ENCODE data around the gene PNKD. TPM values are rescaled to one million over a fixed set of nuclear protein-coding genes. Genes with fewer than 3 reads are reported as not detected.
A peak's percentile ranks its signal among the peaks of the same experiment; 100 is the strongest.

PNKD gene
- total RNA-seq, 4 donors from 2014 or later = 20.1 to 35.8 (median 31.9) TPM

DNA sequence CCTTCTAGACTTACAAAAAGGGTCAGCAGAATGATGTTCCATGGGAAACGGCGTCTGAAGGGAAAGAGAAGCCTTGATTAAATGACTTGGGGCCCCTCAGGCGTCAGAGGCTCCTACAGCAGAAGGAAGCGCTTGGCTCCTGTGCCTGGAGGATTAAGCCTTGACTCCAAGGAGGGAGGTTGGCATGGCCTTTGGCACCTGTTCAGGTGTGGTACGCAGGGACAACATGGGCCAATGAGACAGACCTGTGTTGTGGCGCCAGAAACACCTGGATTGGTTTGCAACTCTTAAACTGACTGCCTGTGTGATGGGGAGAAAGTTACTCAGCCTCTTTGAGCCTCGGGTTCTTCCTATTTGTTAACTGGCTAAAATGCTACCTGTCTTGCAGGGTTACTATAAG is 7.6 kb downstream of the PNKD start:
- peaks cover 0 to 84% of the 10 kb centered on the region in 2 donors for H3K36me3 ChIP-seq
- H3K27me3 ChIP-seq = no peaks in the 10 kb centered on the region
- H3K4me3 ChIP-seq = no peak overlapping the region
- H3K4me1 ChIP-seq = peaks cover 30 to 31% of the 10 kb centered on the region in 2 donors
- TF ChIP-seq POLR2A (IDR thresholded peaks at IDR 0.05) = no peak
- TF ChIP-seq, protein P1, sequence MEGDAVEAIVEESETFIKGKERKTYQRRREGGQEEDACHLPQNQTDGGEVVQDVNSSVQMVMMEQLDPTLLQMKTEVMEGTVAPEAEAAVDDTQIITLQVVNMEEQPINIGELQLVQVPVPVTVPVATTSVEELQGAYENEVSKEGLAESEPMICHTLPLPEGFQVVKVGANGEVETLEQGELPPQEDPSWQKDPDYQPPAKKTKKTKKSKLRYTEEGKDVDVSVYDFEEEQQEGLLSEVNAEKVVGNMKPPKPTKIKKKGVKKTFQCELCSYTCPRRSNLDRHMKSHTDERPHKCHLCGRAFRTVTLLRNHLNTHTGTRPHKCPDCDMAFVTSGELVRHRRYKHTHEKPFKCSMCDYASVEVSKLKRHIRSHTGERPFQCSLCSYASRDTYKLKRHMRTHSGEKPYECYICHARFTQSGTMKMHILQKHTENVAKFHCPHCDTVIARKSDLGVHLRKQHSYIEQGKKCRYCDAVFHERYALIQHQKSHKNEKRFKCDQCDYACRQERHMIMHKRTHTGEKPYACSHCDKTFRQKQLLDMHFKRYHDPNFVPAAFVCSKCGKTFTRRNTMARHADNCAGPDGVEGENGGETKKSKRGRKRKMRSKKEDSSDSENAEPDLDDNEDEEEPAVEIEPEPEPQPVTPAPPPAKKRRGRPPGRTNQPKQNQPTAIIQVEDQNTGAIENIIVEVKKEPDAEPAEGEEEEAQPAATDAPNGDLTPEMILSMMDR (IDR thresholded peaks at IDR 0.05 in 4 of 5, conservative IDR thresholded peaks at IDR 0.05 in 1 of 5) = no peak
- intact Hi-C loops (cut with DNase I; ENCODE audit: low total_unique reads) (loop anchor here (10.0 kb wide), 1 partner anchor 1863 kb away; the partner anchor contains the start of gene SMARCAL1), in situ Hi-C loops (cut with MboI; ENCODE audit: low sequenced_read_pairs in 4 of 4) (loop anchor here in 3 of 4 donors (10.0 to 25.0 kb wide), 3 partner anchors 117 to 384 kb away; partner anchors contain the start of genes BCS1L (in 3 of the 3), RNF25 (in 3 of the 3), STK36 (in 3 of the 3) and ZNF142 (in 3 of the 3))
- peak overlapping the region; percentile 38 to 90 (median 40) for H3K27ac ChIP-seq
- no peaks in the 10 kb centered on the region for H3K9me3 ChIP-seq
- no peak for ATAC-seq
- DNase-seq = no peak

DNA sequence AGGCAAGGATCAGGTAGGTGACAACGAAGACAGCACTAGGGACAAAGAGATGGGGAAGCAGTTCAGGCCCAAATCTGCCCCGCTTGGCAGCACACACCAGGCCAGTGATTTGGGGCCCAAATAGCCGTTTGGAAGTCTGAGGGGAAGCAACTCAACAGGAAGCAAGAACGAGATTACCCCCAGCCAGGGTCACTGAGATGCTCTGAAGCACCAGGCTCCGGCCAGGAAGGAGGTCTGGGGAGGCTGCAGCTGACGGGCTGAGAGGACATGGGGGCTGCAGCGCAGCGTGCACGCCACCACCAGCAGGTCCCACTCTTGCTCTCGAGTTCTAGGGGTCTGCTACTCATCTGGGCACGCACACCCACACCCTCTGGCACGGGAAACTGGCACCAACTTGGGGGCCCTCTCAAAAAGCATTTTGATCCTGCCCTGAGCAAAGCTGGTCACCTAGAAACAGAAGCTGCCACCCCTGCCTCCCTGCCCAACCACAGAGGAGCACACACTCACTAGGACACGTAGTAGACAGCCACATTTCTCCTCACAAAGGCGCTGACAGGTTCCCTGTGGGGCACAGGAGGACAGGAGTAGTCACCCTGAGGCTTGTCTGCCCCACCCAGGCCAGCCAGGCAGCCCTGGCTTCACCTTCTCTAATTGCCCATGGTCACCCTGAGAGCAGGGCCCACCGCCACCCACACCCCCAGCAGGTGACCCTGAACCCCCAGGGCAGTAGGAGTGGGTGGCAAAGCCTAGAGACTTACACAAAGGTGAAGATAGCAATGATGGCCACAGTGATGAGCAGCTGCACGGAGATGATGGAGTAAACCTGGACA is 8.4 kb downstream of the PNKD start:
- Histone ChIP-seq H3K4me1 (peaks cover 30 to 33% of the 10 kb centered on the region in 2 donors), H3K9me3 (no peaks in the 10 kb centered on the region), H3K27ac (peak overlapping the region; percentile 6 to 100 (median 40)), H3K4me3 (no peak overlapping the region), H3K36me3 (peaks cover 0 to 81% of the 10 kb centered on the region in 2 donors), H3K27me3 (no peaks in the 10 kb centered on the region)
- no peak for ATAC-seq
- TF ChIP-seq, protein P1 (IDR thresholded peaks at IDR 0.05 in 4 of 5, conservative IDR thresholded peaks at IDR 0.05 in 1 of 5) = no peak
- no peak for TF ChIP-seq POLR2A (IDR thresholded peaks at IDR 0.05)
- intact Hi-C loops (cut with DNase I; ENCODE audit: low total_unique reads) = loop anchor here (10.0 kb wide), 1 partner anchor 1864 kb away; the partner anchor contains the start of gene SMARCAL1
- in situ Hi-C loops (cut with MboI; ENCODE audit: low sequenced_read_pairs in 4 of 4) = loop anchor here in 3 of 4 donors (10.0 to 25.0 kb wide), 3 partner anchors 116 to 384 kb away; partner anchors contain the start of genes BCS1L (in 3 of the 3), RNF25 (in 3 of the 3), STK36 (in 3 of the 3) and ZNF142 (in 3 of the 3)
- DNase-seq = no peak

DNA sequence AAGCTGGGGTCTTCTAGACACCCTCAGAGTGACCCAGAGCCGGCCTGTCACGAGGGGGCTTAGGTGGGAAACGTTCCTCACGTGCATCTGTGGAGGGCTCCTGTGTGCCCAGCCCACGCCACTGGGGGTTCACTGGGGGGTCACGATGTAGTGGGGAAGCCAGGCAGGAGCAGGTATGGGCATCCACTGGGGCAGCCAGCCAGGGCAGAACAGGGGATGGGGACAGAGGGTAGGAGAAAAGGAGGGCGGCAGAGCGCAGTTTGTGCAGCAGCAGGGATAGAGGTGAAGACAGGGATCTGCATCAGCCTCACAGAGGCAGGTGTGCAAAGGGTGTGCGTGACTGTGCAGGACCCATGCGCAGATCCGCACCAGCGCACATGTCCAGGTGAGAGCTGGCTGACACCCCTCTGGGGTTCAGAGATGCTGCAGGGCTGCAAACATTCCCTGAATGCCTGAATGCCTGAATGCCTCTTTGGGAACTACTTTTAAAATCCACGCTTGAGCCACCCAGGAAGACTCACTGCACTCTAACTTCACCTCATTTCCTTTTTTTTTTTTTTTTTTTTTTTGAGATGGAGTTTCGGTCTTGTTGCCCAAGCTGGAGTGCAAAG is 10.0 kb downstream of the PNKD start:
- Histone ChIP-seq H3K9me3 (no peaks in the 10 kb centered on the region), H3K4me3 (no peak overlapping the region), H3K4me1 (peaks cover 44 to 46% of the 10 kb centered on the region in 2 donors), H3K27me3 (no peaks in the 10 kb centered on the region), H3K36me3 (peaks cover 0 to 65% of the 10 kb centered on the region in 2 donors), H3K27ac (peak overlapping the region in 3 of 4 donors; percentile 93 to 100 (median 100))
- ATAC-seq (no peak), DNase-seq (no peak)
- in situ Hi-C loops (cut with MboI; ENCODE audit: low sequenced_read_pairs in 4 of 4) (loop anchor here in 3 of 4 donors (25.0 kb wide), 1 partner anchor 382 kb away; the partner anchor contains the start of genes BCS1L (in 3 of the 3), RNF25 (in 3 of the 3), STK36 (in 3 of the 3) and ZNF142 (in 3 of the 3)), intact Hi-C loops (cut with DNase I; ENCODE audit: low total_unique reads) (loop anchor here (10.0 kb wide), 4 partner anchors 376 to 1596 kb away; partner anchors contain the start of gene DNAJB2)
- TF ChIP-seq POLR2A (IDR thresholded peaks at IDR 0.05) = no peak
- TF ChIP-seq, protein P1 (IDR thresholded peaks at IDR 0.05 in 4 of 5, conservative IDR thresholded peaks at IDR 0.05 in 1 of 5) = no peak

DNA sequence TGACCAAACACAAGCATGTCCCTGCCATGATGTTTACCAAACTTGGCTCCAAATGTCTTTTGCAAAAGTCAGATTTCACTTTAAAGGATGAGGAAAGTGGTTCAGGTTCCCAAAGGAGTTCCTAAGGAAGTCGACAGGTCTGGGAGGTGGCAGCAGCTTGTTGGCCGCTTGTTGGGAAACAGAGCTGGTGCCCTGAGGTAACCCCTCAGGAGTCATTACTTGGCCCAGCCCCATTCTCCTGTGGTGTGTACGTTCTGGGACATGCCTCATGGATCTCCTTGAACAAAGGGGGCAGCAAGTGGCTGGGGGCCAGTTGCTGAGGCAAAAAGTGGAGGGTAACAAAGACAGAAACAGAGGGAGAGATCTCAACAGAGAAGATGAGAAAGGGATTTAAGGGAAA is 11.1 kb downstream of the PNKD start:
- intact Hi-C loops (cut with DNase I; ENCODE audit: low total_unique reads) (loop anchor here (10.0 kb wide), 4 partner anchors 377 to 1597 kb away; partner anchors contain the start of gene DNAJB2), in situ Hi-C loops (cut with MboI; ENCODE audit: low sequenced_read_pairs in 4 of 4) (loop anchor here in 3 of 4 donors (25.0 kb wide), 1 partner anchor 381 kb away; the partner anchor contains the start of genes BCS1L (in 3 of the 3), RNF25 (in 3 of the 3), STK36 (in 3 of the 3) and ZNF142 (in 3 of the 3))
- Histone ChIP-seq H3K36me3 (peaks cover 0 to 54% of the 10 kb centered on the region in 2 donors), H3K4me1 (peaks cover 55 to 57% of the 10 kb centered on the region in 2 donors), H3K27me3 (no peaks in the 10 kb centered on the region), H3K4me3 (peak overlapping the region in 2 of 4 donors; percentile 22 to 32), H3K27ac (peak overlapping the region; percentile 93 to 100 (median 98)), H3K9me3 (no peaks in the 10 kb centered on the region)
- DNase-seq (peak; percentile 77 to 89), ATAC-seq (peak; percentile 63 to 64)
- no peak for TF ChIP-seq POLR2A (IDR thresholded peaks at IDR 0.05)
- TF ChIP-seq, protein P1 (IDR thresholded peaks at IDR 0.05 in 4 of 5, conservative IDR thresholded peaks at IDR 0.05 in 1 of 5) = no peak
